A549 (cell line): ENCODE results near the gene NPHS1. TPM values are rescaled to one million over a fixed set of nuclear protein-coding genes. Genes with fewer than 3 reads are reported as not detected.
A peak's percentile ranks its signal among the peaks of the same experiment; 100 is the strongest.

Source experiments
- ATAC-seq, 2 experiments: fragments of 200-7000 bp in 1 of 2; fragments of >200 bp in 1 of 2; cut with Nextera tagmentation in 1 of 2; cut with Tn5 transposase in 1 of 2; 3 replicates each; pipeline versions ENCODE4 v1.8.0 to v1.9.1; 2018 to 2020; ENCODE audit warnings: mild to moderate bottlenecking in 1 of 2, moderate library complexity in 1 of 2
- CTCF ChIA-PET: fragments of 300-600 bp; sonication (Branson Sonifier 250); formaldehyde crosslinking; extraction: SDS; loops from one replicate; lab custom pipeline; 2021; ENCODE audit warnings: antibody characterized with exemption, inconsistent platforms; lab: Yijun Ruan, JAX
- POLR2A ChIA-PET: fragments of 350-600 bp; formaldehyde crosslinking; extraction: SDS; loops from one replicate; lab custom pipeline; 2021; ENCODE audit warnings: antibody characterized with exemption, inconsistent platforms; lab: Yijun Ruan, JAX
- DNase-seq, 2 experiments: peaks; one replicate each; pipeline versions ENCODE4 v3.0.0 to v3.0.0-alpha.2; 2011 to 2016; ENCODE audit warnings: low read depth in 1 of 2, low spot score in 1 of 2
- FAIRE-seq: peaks from 2 replicates; lab custom pipeline; 2011; peaks lifted over from hg19 to GRCh38; lab: Jason Lieb, UNC
- H3K27ac ChIP-seq, 2 experiments: fragments of >200 bp; sonication (Bioruptor Twin); formaldehyde crosslinking; 3 replicates each; pipeline ENCODE4 v1.5.1; 2016 to 2017
- H3K4me1 ChIP-seq: fragments of >200 bp; sonication (Bioruptor Twin); formaldehyde crosslinking; 3 replicates; pipeline ENCODE4 v1.6.1; 2016
- H3K4me2 ChIP-seq: fragments of >200 bp; sonication (Bioruptor Twin); formaldehyde crosslinking; 3 replicates; pipeline ENCODE4 v1.6.1; 2016
- H3K4me3 ChIP-seq: fragments of >200 bp; sonication (Bioruptor Twin); formaldehyde crosslinking; 3 replicates; pipeline ENCODE4 v1.5.1; 2016
- H3K9me3 ChIP-seq: fragments of >200 bp; sonication (Bioruptor Twin); formaldehyde crosslinking; 3 replicates; pipeline ENCODE4 v1.6.1; 2016
- CBX2 ChIP-seq: fragments of 200-600 bp; sonication (generic); IDR thresholded peaks from 2 replicates; pipeline ENCODE4 v1.6.1; 2016; ENCODE audit warnings: low read depth, mild to moderate bottlenecking, borderline replicate concordance
- CBX8 ChIP-seq: fragments of 200-600 bp; sonication (generic); IDR thresholded peaks from 2 replicates; pipeline ENCODE4 v1.6.1; 2016
- CTCF ChIP-seq: fragments of >200 bp; sonication (Bioruptor Twin); formaldehyde crosslinking; IDR thresholded peaks from 3 replicates; pipeline ENCODE4 v1.5.1; 2016
- E2F6 ChIP-seq: IDR thresholded peaks from 2 replicates; pipeline ENCODE4 v1.6.1; 2012; ENCODE audit warnings: low read depth, borderline replicate concordance
- EHMT2 ChIP-seq: fragments of 200-600 bp; sonication (generic); IDR thresholded peaks from 2 replicates; pipeline ENCODE4 v1.6.1; 2016; ENCODE audit warnings: antibody characterized with exemption, low read depth, mild to moderate bottlenecking, moderate library complexity
- FOXS1 ChIP-seq: fragments of 250-450 bp; sonication (Bioruptor Pico); IDR thresholded peaks from 2 replicates; pipeline ENCODE4 v1.5.0; 2020; ENCODE audit warnings: mild to moderate bottlenecking, moderate library complexity
- HDAC2 ChIP-seq: fragments of 200-600 bp; sonication (generic); IDR thresholded peaks from 2 replicates; pipeline ENCODE4 v1.6.1; 2016
- HES2 ChIP-seq: fragments of >200 bp; sonication (Bioruptor Twin); formaldehyde crosslinking; IDR thresholded peaks from 2 replicates; pipeline ENCODE4 v1.6.1; 2016
- HOXB5 ChIP-seq: fragments of 250-450 bp; sonication (Bioruptor Pico); IDR thresholded peaks from 2 replicates; pipeline ENCODE4 v1.5.0; 2020; ENCODE audit warnings: mild to moderate bottlenecking, moderate library complexity
- MAX ChIP-seq: IDR thresholded peaks from 2 replicates; pipeline ENCODE4 v1.6.1; 2012
- MYC ChIP-seq: IDR thresholded peaks from 2 replicates; pipeline ENCODE4 v1.6.1; 2012; ENCODE audit warnings: mild to moderate bottlenecking, inconsistent platforms, low read length, improper control_type of control experiment, borderline replicate concordance
- NFE2L2 ChIP-seq: fragments of 150-350 bp; conservative IDR thresholded peaks from 2 replicates; pipeline ENCODE4 v1.6.1; 2014; ENCODE audit warnings: low read length
- POLR2AphosphoS2 ChIP-seq: conservative IDR thresholded peaks from 2 replicates; pipeline ENCODE4 v1.6.1; 2012; ENCODE audit warnings: low read length, improper control_type of control experiment, inconsistent platforms
- RAD21 ChIP-seq, 2 experiments: fragments of >200 bp in 1 of 2; sonication (Bioruptor Twin) in 1 of 2; formaldehyde crosslinking in 1 of 2; IDR thresholded peaks in 1 of 2; conservative IDR thresholded peaks in 1 of 2; 2 replicates in 1 of 2; 3 replicates in 1 of 2; pipeline ENCODE4 v1.6.1; 2012 to 2018; ENCODE audit warnings: inconsistent platforms in 1 of 2
- RCOR1 ChIP-seq: fragments of 150-350 bp; IDR thresholded peaks from 2 replicates; pipeline ENCODE4 v1.6.1; 2014; ENCODE audit warnings: antibody characterized with exemption, low read length, low read depth
- REST ChIP-seq: fragments of 200-600 bp; sonication (generic); IDR thresholded peaks from 2 replicates; pipeline ENCODE4 v1.6.1; 2016; ENCODE audit warnings: antibody characterized with exemption, mild to moderate bottlenecking, moderate library complexity
- RNF2 ChIP-seq: fragments of 200-600 bp; sonication (generic); IDR thresholded peaks from 2 replicates; pipeline ENCODE4 v1.6.1; 2016; ENCODE audit warnings: low read depth, mild to moderate bottlenecking, antibody characterized with exemption, moderate library complexity, borderline replicate concordance
- SMC3 ChIP-seq: fragments of >200 bp; sonication (Bioruptor Twin); formaldehyde crosslinking; IDR thresholded peaks from 3 replicates; pipeline ENCODE4 v1.6.1; 2018; ENCODE audit warnings: inconsistent platforms
- TFCP2L1 ChIP-seq: fragments of 250-450 bp; sonication (Bioruptor Pico); IDR thresholded peaks from 2 replicates; pipeline ENCODE4 v1.5.0; 2021; ENCODE audit warnings: mild to moderate bottlenecking
- TP53 ChIP-seq: fragments of 250-450 bp; sonication (Bioruptor Pico); IDR thresholded peaks from 2 replicates; pipeline ENCODE4 v1.5.0; 2021; ENCODE audit warnings: mild to moderate bottlenecking, moderate library complexity
- WGBS: methylation state at CpG from one replicate; pipeline ENCODE4 v1.1.6; 2017; ENCODE audit errors: missing lambda C conversion rate; 5-methylcytosine and 5-hydroxymethylcytosine counted together
- polyA plus RNA-seq, 4 experiments: library from polyadenylated mRNA; depleted of rRNA in 3 of 4; stranded (reverse); fragments of >200 nt; fragmentation: RNase III in 1 of 4; extraction: RNeasy Plus Mini Kit Qiagen cat#74134 plus additional on column Dnase treatment in 1 of 4; gene quantifications; 2 replicates in 3 of 4; 3 replicates in 1 of 4; pipeline ENCODE4 v1.2.3, GENCODE V29; 2011 to 2017

The NPHS1 gene
- polyA plus RNA-seq, 2 of the 4 experiments (the other 2 are of a cell fraction): 0.27 TPM

GRCh38 chr19:35848486-35848885 lies 3.8 kb downstream of the NPHS1 start:
- H3K4me3 ChIP-seq: no peak overlapping the region
- TF ChIP-seq HOXB5 (CRISPR knock-in tag): no peak
- H3K4me1 ChIP-seq: peaks cover 28% of the 10 kb centered on the region; the same call in 2 of the 3 replicates
- FAIRE-seq: no peak
- no peak overlapping the region for H3K4me2 ChIP-seq
- ChIA-PET CTCF (interaction anchor here (1.7 to 5.2 kb wide), 3 partner anchors 11 to 33 kb away, joined by 6 to 23 read pairs (median 7); partner anchors contain the start of gene KIRREL2), POLR2A (no interaction called here)
- peaks cover under 1% of the 10 kb centered on the region; the same call in 1 of the 3 replicates for H3K9me3 ChIP-seq
- DNase-seq: no peak
- 71% methylated on average over 8 of the region's 8 CpGs for WGBS
- no peak overlapping the region for H3K27ac ChIP-seq
- ATAC-seq: no peak

- FAIRE-seq (no peak), ATAC-seq (no peak), DNase-seq (no peak)
- no peak overlapping the region for H3K4me2 ChIP-seq
- POLR2A ChIA-PET: no interaction called here
- peaks cover 28% of the 10 kb centered on the region; the same call in 2 of the 3 replicates for H3K4me1 ChIP-seq
- TF ChIP-seq TFCP2L1 (no peak), TP53 (no peak), HDAC2 (no peak), CBX8 (no peak), NFE2L2 (no peak), RCOR1 (no peak), MAX (no peak), FOXS1 (CRISPR knock-in tag) (no peak), RNF2 (no peak), CBX2 (no peak), EHMT2 (no peak), HES2 (no peak)
- CTCF ChIA-PET: interaction anchor here (1.7 to 5.2 kb wide), 2 partner anchors 11 to 33 kb away, joined by 7 to 23 read pairs; partner anchors contain the start of gene KIRREL2
- H3K9me3 ChIP-seq: peaks cover 3% of the 10 kb centered on the region; the same call in 1 of the 3 replicates
- H3K4me3 ChIP-seq: no peak overlapping the region
- no peak overlapping the region for H3K27ac ChIP-seq
- 65% methylated on average over 8 of the region's 8 CpGs for WGBS
Observed at GRCh38 chr19:35847911-35848310, 4.4 kb downstream of the NPHS1 start.

- Histone ChIP-seq H3K9me3 (peaks cover 3% of the 10 kb centered on the region; the same call in 1 of the 3 replicates), H3K27ac (peak overlapping the region; percentile 17 to 65; a peak in 4 of 6 replicates), H3K4me2 (peak overlapping the region; percentile 99), H3K4me3 (peak overlapping the region; percentile 49), H3K4me1 (peaks cover 28% of the 10 kb centered on the region; the same call in 2 of the 3 replicates)
- peak; percentile 93 for FAIRE-seq
- ChIA-PET POLR2A (interaction anchor here (0.6 to 1.6 kb wide), 4 partner anchors 23 to 1600 kb away, joined by 3 to 4 read pairs (median 4); no protein-coding TSS in a partner anchor), CTCF (interaction anchor here (0.7 to 5.2 kb wide), 6 partner anchors 12 to 298 kb away, joined by 3 to 23 read pairs (median 4); partner anchors contain the start of genes APLP1 and KIRREL2)
- TF ChIP-seq POLR2AphosphoS2 (no peak), MAX (peak; percentile 46), SMC3 (no peak), MYC (no peak), REST (no peak), HES2 (no peak), CTCF (peak; percentile 18; the same call in 2 of the 3 replicates), RNF2 (peak; percentile 50; the same call in 1 of the 2 replicates), E2F6 (peak; percentile 59; the same call in 1 of the 2 replicates), CBX2 (no peak), RAD21 (conservative IDR thresholded peaks at IDR 0.05 in 1 of 2, IDR thresholded peaks at IDR 0.05 in 1 of 2) (peak; percentile 24 to 27; a peak in 4 of 5 replicates)
- peak; percentile 44 to 48 for ATAC-seq
- peak; percentile 58 to 88 for DNase-seq
- 13% methylated on average over 21 of the region's 26 CpGs for WGBS
Observed at GRCh38 chr19:35846038-35846668, 6.2 kb downstream of the NPHS1 start.
